NCI-H2107 (cell line): Measurements from ENCODE around the gene NKX6-2.
"Not testable (repeated sequence)": the region's sequence is repeated elsewhere in the genome, so short reads cannot be mapped to it uniquely, and the experiment has no call there.

ENCODE experiments used
- DNase-seq: peaks from one replicate; lab custom pipeline; 2025; lab: John Stamatoyannopoulos, UW

NKX6-2 gene

GRCh38 chr10:132780356-132780755 lies 5.6 kb downstream of the NKX6-2 start:
- no peak for DNase-seq

- DNase-seq = no peak
These were observed 6.2 kb downstream of the NKX6-2 start for GRCh38 chr10:132779549-132780294.

GRCh38 chr10:132777441-132777840 lies 8.5 kb downstream of the NKX6-2 start:
- DNase-seq = no peak

GRCh38 chr10:132776821-132777220 lies 9.1 kb downstream of the NKX6-2 start:
- no peak for DNase-seq

- no peak for DNase-seq
These were observed 9.8 kb downstream of the NKX6-2 start for GRCh38 chr10:132776186-132776585.

- peak; percentile 48 for DNase-seq
These were observed 10.8 kb downstream of the NKX6-2 start for GRCh38 chr10:132774902-132775863.

- no peak for DNase-seq
These were observed 11.6 kb downstream of the NKX6-2 start for GRCh38 chr10:132774181-132774901.

- DNase-seq = not testable (repeated sequence)
These were observed 13.1 kb downstream of the NKX6-2 start for GRCh38 chr10:132772816-132773215.

GRCh38 chr10:132770061-132771021 lies 15.6 kb downstream of the NKX6-2 start:
- no peak for DNase-seq

- no peak for DNase-seq
These were observed 17.4 kb downstream of the NKX6-2 start for GRCh38 chr10:132768346-132769248.

- DNase-seq = no peak
These were observed 19.7 kb downstream of the NKX6-2 start for GRCh38 chr10:132766291-132766690.

GRCh38 chr10:132765435-132765834 lies 20.5 kb downstream of the NKX6-2 start:
- no peak for DNase-seq

GRCh38 chr10:132764108-132764507 lies 21.8 kb downstream of the NKX6-2 start:
- no peak for DNase-seq

GRCh38 chr10:132763545-132763944 lies 22.4 kb downstream of the NKX6-2 start:
- DNase-seq = no peak

- DNase-seq = no peak
These were observed 23.7 kb downstream of the NKX6-2 start for GRCh38 chr10:132762267-132762666.

GRCh38 chr10:132761395-132762060 lies 24.4 kb downstream of the NKX6-2 start:
- no peak for DNase-seq

- DNase-seq = no peak
These were observed 27.1 kb downstream of the NKX6-2 start for GRCh38 chr10:132758865-132759264.

- no peak for DNase-seq
These were observed 28.8 kb downstream of the NKX6-2 start for GRCh38 chr10:132757171-132757570.

- no peak for DNase-seq
These were observed 29.4 kb downstream of the NKX6-2 start for GRCh38 chr10:132756591-132756990.
